ENCODE measurements around the gene PHKB.
"Not testable (repeated sequence)": the region's sequence is repeated elsewhere in the genome, so short reads cannot be mapped to it uniquely, and the experiment has no call there.

DNA sequence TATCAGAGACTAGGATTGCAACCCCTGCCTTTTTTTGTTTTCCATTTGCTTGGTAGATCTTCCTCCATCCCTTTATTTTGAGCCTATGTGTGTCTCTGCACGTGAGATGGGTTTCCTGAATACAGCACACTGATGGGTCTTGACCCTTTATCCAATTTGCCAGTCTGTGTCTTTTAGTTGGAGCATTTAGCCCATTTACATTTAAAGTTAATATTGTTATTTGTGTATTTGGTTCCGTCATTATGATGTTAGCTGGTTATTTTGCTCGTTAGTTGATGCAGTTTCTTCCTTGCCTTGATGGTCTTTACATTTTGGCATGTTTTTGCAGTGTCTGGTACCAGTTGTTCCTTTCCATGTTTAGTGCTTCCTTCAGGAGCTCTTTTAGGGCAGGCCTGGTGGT, 220.4 kb downstream of the PHKB start:
- TF ChIP-seq, protein P1, sequence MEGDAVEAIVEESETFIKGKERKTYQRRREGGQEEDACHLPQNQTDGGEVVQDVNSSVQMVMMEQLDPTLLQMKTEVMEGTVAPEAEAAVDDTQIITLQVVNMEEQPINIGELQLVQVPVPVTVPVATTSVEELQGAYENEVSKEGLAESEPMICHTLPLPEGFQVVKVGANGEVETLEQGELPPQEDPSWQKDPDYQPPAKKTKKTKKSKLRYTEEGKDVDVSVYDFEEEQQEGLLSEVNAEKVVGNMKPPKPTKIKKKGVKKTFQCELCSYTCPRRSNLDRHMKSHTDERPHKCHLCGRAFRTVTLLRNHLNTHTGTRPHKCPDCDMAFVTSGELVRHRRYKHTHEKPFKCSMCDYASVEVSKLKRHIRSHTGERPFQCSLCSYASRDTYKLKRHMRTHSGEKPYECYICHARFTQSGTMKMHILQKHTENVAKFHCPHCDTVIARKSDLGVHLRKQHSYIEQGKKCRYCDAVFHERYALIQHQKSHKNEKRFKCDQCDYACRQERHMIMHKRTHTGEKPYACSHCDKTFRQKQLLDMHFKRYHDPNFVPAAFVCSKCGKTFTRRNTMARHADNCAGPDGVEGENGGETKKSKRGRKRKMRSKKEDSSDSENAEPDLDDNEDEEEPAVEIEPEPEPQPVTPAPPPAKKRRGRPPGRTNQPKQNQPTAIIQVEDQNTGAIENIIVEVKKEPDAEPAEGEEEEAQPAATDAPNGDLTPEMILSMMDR (IDR thresholded peaks at IDR 0.05) = not testable (repeated sequence)
- not testable (repeated sequence) for TF ChIP-seq POLR2A (IDR thresholded peaks at IDR 0.05)
